ENCODE measurements around the gene HBEGF. TPM values are rescaled to one million over a fixed set of nuclear protein-coding genes. Genes with fewer than 3 reads are reported as not detected.
A peak's percentile ranks its signal among the peaks of the same experiment; 100 is the strongest.

HBEGF gene
- total and polyA plus RNA-seq, 10 of the 15 experiments (the other 5 are each of a cell fraction or from before 2014, with no cell fraction given) = 0.87 to 3.1 (median 2.1) TPM

DNA sequence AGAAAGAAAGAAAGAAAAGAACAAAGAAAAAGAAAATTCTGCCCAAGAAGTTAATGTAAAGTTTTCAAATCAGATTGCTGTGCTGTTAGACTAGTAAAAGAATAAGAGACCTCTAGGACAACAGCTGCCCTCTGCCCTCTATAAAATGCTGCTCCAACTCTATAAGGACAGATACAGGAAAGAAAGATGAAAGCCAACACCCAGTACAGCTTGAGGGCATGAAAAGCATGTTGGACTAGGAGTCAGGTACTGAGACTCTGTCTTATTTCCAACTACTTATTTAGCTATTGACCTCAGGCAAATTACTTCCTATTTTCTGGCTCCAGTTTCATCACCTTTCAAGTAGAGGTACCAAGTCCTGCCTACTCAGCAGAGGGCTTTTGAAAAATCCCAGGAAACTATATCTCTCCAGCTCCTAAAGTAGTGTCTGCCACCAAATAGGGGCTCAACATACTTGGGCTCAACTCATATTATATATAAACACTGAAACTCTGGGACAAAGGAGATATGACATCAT is 5.7 kb downstream of the HBEGF start:
- CTCF ChIA-PET = interaction anchor here (0.6 to 16.9 kb wide), 6 partner anchors 10 to 350 kb away, joined by 3 to 774 read pairs (median 8); no protein-coding TSS in a partner anchor

More for the DNA sequence above, 5.7 kb downstream of the HBEGF start:
- RAD21 ChIA-PET (ENCODE audit: unreplicated experiment) = interaction anchor here (0.7 to 1.2 kb wide), 5 partner anchors 12 to 229 kb away, joined by 3 read pairs; no protein-coding TSS in a partner anchor
- Histone ChIP-seq H3K9me3 (replicated peaks; ENCODE audit: control insufficient read depth, insufficient read depth, low read length) (no peaks in the 10 kb centered on the region), H3K9ac (ENCODE audit: control insufficient read depth, insufficient read depth, low read length) (no peak overlapping the region), H3K4me1 (ENCODE audit: control insufficient read depth, insufficient read depth, low read length) (peaks cover 36% of the 10 kb centered on the region), H2AFZ (ENCODE audit: control insufficient read depth, low read depth, low read length) (no peak overlapping the region), H4K20me1 (ENCODE audit: control insufficient read depth, insufficient read depth) (no peaks in the 10 kb centered on the region), H3K27me3 (replicated peaks in 1 of 2; ENCODE audit: control insufficient read depth in 2 of 2, insufficient read depth in 2 of 2, low read length in 1 of 2) (no peaks in the 10 kb centered on the region), H3K27ac (ENCODE audit: control insufficient read depth, insufficient read depth) (no peak overlapping the region), H3K36me3 (ENCODE audit: control insufficient read depth in 2 of 2, insufficient read depth in 2 of 2, low read length in 1 of 2) (no peaks in the 10 kb centered on the region), H3K79me2 (ENCODE audit: control insufficient read depth, insufficient read depth, low read length) (peaks cover 3% of the 10 kb centered on the region), H3K4me2 (ENCODE audit: control insufficient read depth, insufficient read depth) (peak overlapping the region; percentile 44; the same call in 1 of the 2 replicates), H3K4me3 (no peak overlapping the region)
- in situ Hi-C loops (cut with MboI) (no loop called here), intact Hi-C loops (cut with micrococcal nuclease; ENCODE audit: unreplicated experiment) (no loop called here)
- DNase-seq (ENCODE audit: low read depth, low spot score) (no peak), ATAC-seq (peak; percentile 4; the same call in 2 of the 3 replicates), FAIRE-seq (no peak)
- BruUV-seq (replicated peaks) = no TSS peak
- POLR2A ChIA-PET = interaction anchor here (0.7 kb wide), 1 partner anchor 105 kb away, joined by 4 read pairs; no protein-coding TSS in a partner anchor
- SMC1A ChIA-PET (ENCODE audit: uncharacterized antibody, unreplicated experiment) = interaction anchor here (0.9 to 1.6 kb wide), 4 partner anchors 13 to 160 kb away, joined by 3 to 8 read pairs (median 4); no protein-coding TSS in a partner anchor
- no peak for TF ChIP-seq HDAC6 (IDR thresholded peaks at IDR 0.05; ENCODE audit: unreplicated experiment)
- TF ChIP-seq, protein P1, sequence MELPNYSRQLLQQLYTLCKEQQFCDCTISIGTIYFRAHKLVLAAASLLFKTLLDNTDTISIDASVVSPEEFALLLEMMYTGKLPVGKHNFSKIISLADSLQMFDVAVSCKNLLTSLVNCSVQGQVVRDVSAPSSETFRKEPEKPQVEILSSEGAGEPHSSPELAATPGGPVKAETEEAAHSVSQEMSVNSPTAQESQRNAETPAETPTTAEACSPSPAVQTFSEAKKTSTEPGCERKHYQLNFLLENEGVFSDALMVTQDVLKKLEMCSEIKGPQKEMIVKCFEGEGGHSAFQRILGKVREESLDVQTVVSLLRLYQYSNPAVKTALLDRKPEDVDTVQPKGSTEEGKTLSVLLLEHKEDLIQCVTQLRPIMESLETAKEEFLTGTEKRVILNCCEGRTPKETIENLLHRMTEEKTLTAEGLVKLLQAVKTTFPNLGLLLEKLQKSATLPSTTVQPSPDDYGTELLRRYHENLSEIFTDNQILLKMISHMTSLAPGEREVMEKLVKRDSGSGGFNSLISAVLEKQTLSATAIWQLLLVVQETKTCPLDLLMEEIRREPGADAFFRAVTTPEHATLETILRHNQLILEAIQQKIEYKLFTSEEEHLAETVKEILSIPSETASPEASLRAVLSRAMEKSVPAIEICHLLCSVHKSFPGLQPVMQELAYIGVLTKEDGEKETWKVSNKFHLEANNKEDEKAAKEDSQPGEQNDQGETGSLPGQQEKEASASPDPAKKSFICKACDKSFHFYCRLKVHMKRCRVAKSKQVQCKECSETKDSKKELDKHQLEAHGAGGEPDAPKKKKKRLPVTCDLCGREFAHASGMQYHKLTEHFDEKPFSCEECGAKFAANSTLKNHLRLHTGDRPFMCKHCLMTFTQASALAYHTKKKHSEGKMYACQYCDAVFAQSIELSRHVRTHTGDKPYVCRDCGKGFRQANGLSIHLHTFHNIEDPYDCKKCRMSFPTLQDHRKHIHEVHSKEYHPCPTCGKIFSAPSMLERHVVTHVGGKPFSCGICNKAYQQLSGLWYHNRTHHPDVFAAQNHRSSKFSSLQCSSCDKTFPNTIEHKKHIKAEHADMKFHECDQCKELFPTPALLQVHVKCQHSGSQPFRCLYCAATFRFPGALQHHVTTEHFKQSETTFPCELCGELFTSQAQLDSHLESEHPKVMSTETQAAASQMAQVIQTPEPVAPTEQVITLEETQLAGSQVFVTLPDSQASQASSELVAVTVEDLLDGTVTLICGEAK (IDR thresholded peaks at IDR 0.05; ENCODE audit: borderline replicate concordance) = no peak
- no peak for TF ChIP-seq SPI1 (IDR thresholded peaks at IDR 0.05; ENCODE audit: borderline replicate concordance, insufficient read depth, low read depth, low read length)
- TF ChIP-seq, protein P2, sequence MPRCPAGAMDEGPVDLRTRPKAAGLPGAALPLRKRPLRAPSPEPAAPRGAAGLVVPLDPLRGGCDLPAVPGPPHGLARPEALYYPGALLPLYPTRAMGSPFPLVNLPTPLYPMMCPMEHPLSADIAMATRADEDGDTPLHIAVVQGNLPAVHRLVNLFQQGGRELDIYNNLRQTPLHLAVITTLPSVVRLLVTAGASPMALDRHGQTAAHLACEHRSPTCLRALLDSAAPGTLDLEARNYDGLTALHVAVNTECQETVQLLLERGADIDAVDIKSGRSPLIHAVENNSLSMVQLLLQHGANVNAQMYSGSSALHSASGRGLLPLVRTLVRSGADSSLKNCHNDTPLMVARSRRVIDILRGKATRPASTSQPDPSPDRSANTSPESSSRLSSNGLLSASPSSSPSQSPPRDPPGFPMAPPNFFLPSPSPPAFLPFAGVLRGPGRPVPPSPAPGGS (IDR thresholded peaks at IDR 0.05; ENCODE audit: borderline replicate concordance, insufficient read depth, low read depth, low read length, poor library complexity, severe bottlenecking) = no peak
- no peak for TF ChIP-seq BMI1 (IDR thresholded peaks at IDR 0.05; ENCODE audit: borderline replicate concordance)

All from GM12878 (cell line).